Neural cell (in vitro differentiated cells): ENCODE measurements around the gene SYNC.

Experiments used
- CTCF ChIP-seq: fragments of 450-650 bp; IDR thresholded peaks from 2 replicates; pipeline ENCODE4 v1.5.1; 2014; ENCODE audit warnings: antibody characterized with exemption, mild to moderate bottlenecking, moderate library complexity; ENCODE audit not compliant: poor library complexity, severe bottlenecking
- EP300 ChIP-seq: fragments of 450-650 bp; conservative IDR thresholded peaks from 2 replicates; pipeline ENCODE4 v1.6.1; 2014; ENCODE audit warnings: antibody characterized with exemption, mild to moderate bottlenecking, moderate library complexity; ENCODE audit not compliant: poor library complexity, severe bottlenecking
- EZH2 ChIP-seq: fragments of 200-600, 300-800 bp; shearing (Covaris generic), sonication (generic); IDR thresholded peaks from 2 replicates; pipeline ENCODE4 v1.6.1; 2014; ENCODE audit warnings: antibody characterized with exemption, low read length, borderline replicate concordance, mild to moderate bottlenecking; ENCODE audit not compliant: insufficient read depth, poor library complexity, severe bottlenecking
- MXI1 ChIP-seq: fragments of 450-650 bp; conservative IDR thresholded peaks from 2 replicates; pipeline ENCODE4 v1.6.1; 2014; ENCODE audit warnings: antibody characterized with exemption, mild to moderate bottlenecking; ENCODE audit not compliant: poor library complexity, severe bottlenecking
- POLR2AphosphoS5 ChIP-seq: IDR thresholded peaks from 2 replicates; pipeline ENCODE4 v1.6.1; 2012
- RAD21 ChIP-seq: fragments of 450-650 bp; conservative IDR thresholded peaks from 2 replicates; pipeline ENCODE4 v1.6.1; 2014; ENCODE audit warnings: antibody characterized with exemption, mild to moderate bottlenecking, moderate library complexity
- REST ChIP-seq: IDR thresholded peaks from 2 replicates; pipeline ENCODE4 v1.6.1; 2012; ENCODE audit warnings: borderline replicate concordance
- SMC3 ChIP-seq: fragments of 450-650 bp; conservative IDR thresholded peaks from 2 replicates; pipeline ENCODE4 v1.6.1; 2014; ENCODE audit warnings: antibody characterized with exemption, mild to moderate bottlenecking, moderate library complexity; ENCODE audit not compliant: poor library complexity
- TAF1 ChIP-seq: IDR thresholded peaks from 2 replicates; pipeline ENCODE4 v1.6.1; 2012; ENCODE audit warnings: low read depth

DNA sequence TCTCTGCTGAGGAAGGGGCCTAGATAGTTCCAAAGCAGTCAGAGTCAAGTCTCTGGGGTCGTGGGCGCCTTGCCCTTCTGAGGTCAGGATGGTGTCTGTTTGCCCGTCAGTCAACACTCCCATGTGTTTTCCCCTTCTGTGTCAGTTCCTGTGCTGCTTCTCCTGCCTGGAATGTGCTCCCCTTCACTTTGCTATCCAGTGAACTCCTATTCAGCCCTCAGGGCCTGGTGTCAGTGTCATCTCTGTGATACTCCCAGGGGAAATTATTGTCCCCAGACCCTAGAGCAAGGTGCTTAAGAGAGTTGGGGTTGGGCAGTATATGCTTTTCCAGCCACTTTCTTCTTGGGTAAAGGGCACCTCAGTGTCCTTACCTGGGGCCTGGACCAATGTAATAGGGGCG is 45.8 kb upstream of the SYNC start:
- TF ChIP-seq CTCF (no peak), REST (no peak), EP300 (no peak), RAD21 (no peak), TAF1 (no peak), POLR2AphosphoS5 (no peak), EZH2 (no peak), SMC3 (no peak), MXI1 (no peak)
